ENCODE data around the gene AMMECR1.

The AMMECR1 gene

GRCh38 chrX:110153896-110154295 lies 164.0 kb downstream of the AMMECR1 start:
- no peak overlapping the region for H3K4me3 ChIP-seq (ENCODE audit: control insufficient read depth, low read depth, low read length)
- DNase-seq (ENCODE audit: low read depth), result no peak
- no peak for TF ChIP-seq CTCF (conservative IDR thresholded peaks at IDR 0.05; ENCODE audit: control insufficient read depth, insufficient read depth, low read depth, low read length)

- TF ChIP-seq CTCF (conservative IDR thresholded peaks at IDR 0.05; ENCODE audit: control insufficient read depth, insufficient read depth, low read depth, low read length), result no peak
- no peak for DNase-seq (ENCODE audit: low read depth)
- H3K4me3 ChIP-seq (ENCODE audit: control insufficient read depth, low read depth, low read length), result no peak overlapping the region
These were observed 164.6 kb downstream of the AMMECR1 start for GRCh38 chrX:110153244-110153643.

- peak; percentile 74 for DNase-seq (ENCODE audit: low read depth)
- peak; percentile 87 for TF ChIP-seq CTCF (conservative IDR thresholded peaks at IDR 0.05; ENCODE audit: control insufficient read depth, insufficient read depth, low read depth, low read length)
These were observed 171.4 kb downstream of the AMMECR1 start for GRCh38 chrX:110146521-110146920.

GRCh38 chrX:110145854-110146253 lies 172.0 kb downstream of the AMMECR1 start:
- peak; percentile 54 for DNase-seq (ENCODE audit: low read depth)
- TF ChIP-seq CTCF (conservative IDR thresholded peaks at IDR 0.05; ENCODE audit: control insufficient read depth, insufficient read depth, low read depth, low read length), result peak; percentile 67
- no peak overlapping the region for H3K4me3 ChIP-seq (ENCODE audit: control insufficient read depth, low read depth, low read length)

More at GRCh38 chrX:110146521-110146920, 171.4 kb downstream of the AMMECR1 start:
- H3K4me3 ChIP-seq (ENCODE audit: control insufficient read depth, low read depth, low read length), result no peak overlapping the region

- no peak for TF ChIP-seq CTCF (conservative IDR thresholded peaks at IDR 0.05; ENCODE audit: control insufficient read depth, insufficient read depth, low read depth, low read length)
- DNase-seq (ENCODE audit: low read depth), result no peak
- no peak overlapping the region for H3K4me3 ChIP-seq (ENCODE audit: control insufficient read depth, low read depth, low read length)
These were observed 172.6 kb downstream of the AMMECR1 start for GRCh38 chrX:110145311-110145710.
